ENCODE data around the gene METTL25B. TPM values are rescaled to one million over a fixed set of nuclear protein-coding genes. Genes with fewer than 3 reads are reported as not detected.

Gene METTL25B
- total and polyA plus RNA-seq, 9 donors = 18.1 to 39.6 (median 33.2) TPM

DNA sequence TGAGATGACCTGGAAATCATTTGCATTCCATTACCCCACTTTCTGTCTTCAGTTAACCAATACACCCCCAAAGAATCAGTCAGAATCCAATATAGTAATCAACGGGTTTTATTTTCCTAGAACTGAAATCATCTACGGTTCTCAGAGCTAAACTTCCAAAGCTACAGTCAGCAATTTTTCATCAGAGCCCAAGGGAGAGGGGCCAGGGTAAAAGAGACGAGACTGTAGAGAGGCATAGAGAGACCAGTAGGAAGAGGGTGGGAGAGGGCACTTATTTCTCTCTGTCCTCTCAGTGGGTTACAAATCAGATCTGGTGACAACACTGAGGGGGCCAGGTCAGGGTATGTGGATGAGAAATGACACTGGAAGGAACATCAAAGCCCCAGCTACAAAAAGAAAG is 13.7 kb downstream of the METTL25B start:
- intact Hi-C loops (cut with DNase I) = no loop called here

DNA sequence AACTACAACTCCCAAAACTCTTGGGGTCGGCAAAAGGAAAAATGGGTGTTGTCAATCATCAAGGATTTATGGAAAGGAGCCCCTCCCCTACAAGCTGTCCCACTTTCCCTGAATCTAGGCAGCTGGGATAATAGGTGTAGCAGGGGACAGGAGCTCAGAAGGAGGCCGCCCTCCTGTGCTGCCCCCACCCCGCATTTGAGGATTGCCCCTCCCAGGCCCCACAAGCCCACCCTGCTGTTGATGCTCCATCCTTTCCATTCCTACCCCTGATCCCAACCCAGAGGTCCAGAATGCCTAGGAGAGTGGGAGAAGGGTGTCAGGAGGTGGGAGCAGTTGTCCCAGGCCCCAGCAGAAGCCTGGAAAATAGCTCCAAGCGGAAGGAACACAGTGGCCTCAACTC is 14.5 kb downstream of the METTL25B start:
- 86 to 95% (median 89%) methylated on average over 4 of the region's 4 CpGs for WGBS, 3 donors
- intact Hi-C loops (cut with DNase I) = no loop called here
- no peaks in the 10 kb centered on the region for H3K27me3 ChIP-seq
- no peak overlapping the region for H3K27ac ChIP-seq
- peaks cover 12% of the 10 kb centered on the region for H3K4me1 ChIP-seq (ENCODE audit: insufficient read depth)
- H3K9me3 ChIP-seq = no peaks in the 10 kb centered on the region
- no peaks in the 10 kb centered on the region for H3K36me3 ChIP-seq
- H3K4me3 ChIP-seq = no peak overlapping the region
- DNase-seq = no peak
- TF ChIP-seq CTCF (IDR thresholded peaks at IDR 0.05) (no peak), EP300 (IDR thresholded peaks at IDR 0.05) (no peak), POLR2A (IDR thresholded peaks at IDR 0.05) (no peak)

More for the DNA sequence above, 13.7 kb downstream of the METTL25B start:
- H3K27me3 ChIP-seq = no peaks in the 10 kb centered on the region
- no peak overlapping the region for H3K4me3 ChIP-seq
- WGBS, 3 donors = 70 to 89% (median 76%) methylated on average over 3 of the region's 3 CpGs
- no peaks in the 10 kb centered on the region for H3K36me3 ChIP-seq
- no peak overlapping the region for H3K27ac ChIP-seq
- no peaks in the 10 kb centered on the region for H3K9me3 ChIP-seq
- TF ChIP-seq EP300 (IDR thresholded peaks at IDR 0.05) = no peak
- TF ChIP-seq CTCF (IDR thresholded peaks at IDR 0.05) = no peak
- no peak for TF ChIP-seq POLR2A (IDR thresholded peaks at IDR 0.05)
- peaks cover 8% of the 10 kb centered on the region for H3K4me1 ChIP-seq (ENCODE audit: insufficient read depth)
- no peak for DNase-seq

DNA sequence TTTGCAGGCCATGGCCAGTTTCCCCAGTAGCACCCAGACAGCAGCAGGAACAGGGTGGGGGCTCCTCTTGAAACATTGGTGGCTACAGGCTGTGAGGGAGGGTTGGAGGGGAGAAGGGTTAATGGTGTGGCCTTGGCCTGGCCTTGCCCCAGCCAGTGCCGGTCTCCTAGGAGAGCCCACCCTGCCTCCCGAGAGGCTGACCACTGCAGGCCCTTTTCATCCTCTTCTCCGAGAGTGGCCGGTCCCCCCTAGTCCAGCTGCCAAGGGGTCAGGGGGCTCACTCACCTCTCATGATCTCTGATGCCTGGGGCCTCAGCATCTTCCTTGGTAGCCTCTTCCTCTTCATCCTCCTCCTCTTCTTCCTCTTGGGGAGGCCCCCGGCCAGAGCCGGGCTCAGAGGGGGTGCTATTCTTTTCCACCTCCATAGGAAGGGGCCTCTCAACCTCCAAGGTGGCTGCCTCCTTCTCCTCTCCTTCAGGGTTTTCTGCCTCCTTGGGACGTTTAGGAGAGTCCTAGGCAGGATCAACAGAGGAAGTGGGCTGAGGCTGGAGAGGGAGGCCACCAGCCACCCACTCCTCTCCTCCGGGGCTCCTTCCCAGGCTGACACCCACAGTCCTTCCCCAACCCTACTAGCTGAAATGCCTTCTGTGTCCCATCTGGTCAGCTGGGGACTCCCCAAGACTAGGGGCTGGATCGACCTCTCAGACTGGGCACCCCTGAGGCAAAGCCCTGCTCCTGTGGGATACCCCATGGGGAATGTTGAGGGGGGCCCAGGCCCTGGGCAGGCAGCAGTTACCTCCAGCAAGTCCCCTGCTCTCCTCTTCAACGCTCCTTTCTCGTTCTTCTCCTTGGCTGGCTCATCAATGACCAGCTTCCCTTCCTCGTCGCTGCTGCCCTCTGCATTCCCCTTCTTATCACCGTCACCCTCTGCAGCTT is 15.4 kb downstream of the METTL25B start:
- DNase-seq = no peak
- intact Hi-C loops (cut with DNase I) = no loop called here
- TF ChIP-seq CTCF (IDR thresholded peaks at IDR 0.05) (no peak), EP300 (IDR thresholded peaks at IDR 0.05) (no peak), POLR2A (IDR thresholded peaks at IDR 0.05) (no peak)
- Histone ChIP-seq H3K4me1 (ENCODE audit: insufficient read depth) (peaks cover 18% of the 10 kb centered on the region), H3K4me3 (no peak overlapping the region), H3K27me3 (no peaks in the 10 kb centered on the region), H3K27ac (no peak overlapping the region), H3K9me3 (no peaks in the 10 kb centered on the region), H3K36me3 (no peaks in the 10 kb centered on the region)
- 57 to 67% (median 61%) methylated on average over 14 of the region's 14 CpGs for WGBS, 3 donors

- Histone ChIP-seq H3K27me3 (no peaks in the 10 kb centered on the region), H3K27ac (no peak overlapping the region), H3K4me3 (no peak overlapping the region), H3K9me3 (no peaks in the 10 kb centered on the region), H3K4me1 (ENCODE audit: insufficient read depth) (peaks cover 21% of the 10 kb centered on the region), H3K36me3 (no peaks in the 10 kb centered on the region)
- WGBS, 3 donors = 73 to 76% (median 74%) methylated on average over 7 to 12 of the region's 12 CpGs
- intact Hi-C loops (cut with DNase I) = no loop called here
- TF ChIP-seq POLR2A (IDR thresholded peaks at IDR 0.05) (no peak), EP300 (IDR thresholded peaks at IDR 0.05) (no peak), CTCF (IDR thresholded peaks at IDR 0.05) (no peak)
- DNase-seq = peak in 1 of 5 donors; percentile 46
Observed at GRCh38 chr1:156744344-156744743, 16.1 kb downstream of the METTL25B start.
